Gastroesophageal sphincter (tissue), 3 donors: ENCODE measurements around the gene PRDM8.

Experiments
- CTCF ChIP-seq, 4 experiments: fragments of 200-600 bp in 2 of 4; fragments of 450-650 bp in 2 of 4; sonication (generic) in 1 of 4; IDR thresholded peaks; one replicate each; pipeline ENCODE4 v1.5.1; 2017 to 2019; ENCODE audit warnings: antibody characterized with exemption in 4 of 4, mild to moderate bottlenecking in 2 of 4, moderate library complexity in 2 of 4
- POLR2AphosphoS5 ChIP-seq: sonication (generic); formaldehyde crosslinking; IDR thresholded peaks from one replicate; pipeline ENCODE4 v1.6.1; 2017; ENCODE audit warnings: antibody characterized with exemption

GRCh38 chr4:80180743-80181142 is 16.6 kb upstream of the PRDM8 start:
- TF ChIP-seq CTCF (IDR thresholded peaks at IDR 0.05) (no peak), POLR2AphosphoS5 (no peak)
